Hepatocyte (in vitro differentiated cells): ENCODE results near the gene CASR. TPM values are rescaled to one million over a fixed set of nuclear protein-coding genes. Genes with fewer than 3 reads are reported as not detected.

ENCODE experiments used
- DNase-seq: peaks from one replicate; pipeline ENCODE4 v3.0.0-alpha.2; 2016; ENCODE audit warnings: low spot score
- H2AFZ ChIP-seq: fragments of 200-600 bp; sonication (generic); 2 replicates; pipeline ENCODE4 v1.6.0; 2016; ENCODE audit warnings: antibody characterized with exemption, mild to moderate bottlenecking
- H3K27ac ChIP-seq: fragments of 200-600 bp; sonication (generic); 2 replicates; pipeline ENCODE4 v1.5.1; 2016; ENCODE audit warnings: mild to moderate bottlenecking
- H3K27me3 ChIP-seq: fragments of 200-600 bp; sonication (generic); 2 replicates; pipeline ENCODE4 v1.6.1; 2016
- H3K36me3 ChIP-seq: fragments of 200-600 bp; sonication (generic); replicated peaks from 2 replicates; pipeline ENCODE4 v1.5.1; 2016; ENCODE audit warnings: low read depth; ENCODE audit not compliant: insufficient read depth
- H3K4me1 ChIP-seq: fragments of 200-600 bp; sonication (generic); 2 replicates; pipeline ENCODE4 v1.5.1; 2016; ENCODE audit warnings: mild to moderate bottlenecking, moderate library complexity; ENCODE audit not compliant: insufficient read depth
- H3K4me2 ChIP-seq: fragments of 200-600 bp; sonication (generic); 2 replicates; pipeline ENCODE4 v1.6.0; 2016
- H3K4me3 ChIP-seq: fragments of 200-600 bp; sonication (generic); 2 replicates; pipeline ENCODE4 v1.5.1; 2016; ENCODE audit warnings: mild to moderate bottlenecking
- H3K79me2 ChIP-seq: fragments of 200-600 bp; sonication (generic); 2 replicates; pipeline ENCODE4 v1.6.0; 2017; ENCODE audit warnings: mild to moderate bottlenecking
- H3K9me2 ChIP-seq: fragments of 200-600 bp; sonication (generic); replicated peaks from 2 replicates; pipeline ENCODE4 v1.6.0; 2017; ENCODE audit warnings: mild to moderate bottlenecking; ENCODE audit not compliant: insufficient read depth
- H3K9me3 ChIP-seq: fragments of 200-600 bp; sonication (generic); 2 replicates; pipeline ENCODE4 v1.5.1; 2016; ENCODE audit warnings: low read depth, mild to moderate bottlenecking
- H4K20me1 ChIP-seq: fragments of 200-600 bp; sonication (generic); 2 replicates; pipeline ENCODE4 v1.6.0; 2016; ENCODE audit warnings: mild to moderate bottlenecking; ENCODE audit not compliant: insufficient read depth, poor library complexity, severe bottlenecking
- EZH2 ChIP-seq: fragments of 200-600 bp; sonication (generic); IDR thresholded peaks from 2 replicates; pipeline ENCODE4 v1.6.1; 2016; ENCODE audit warnings: antibody characterized with exemption, mild to moderate bottlenecking, borderline replicate concordance
- EZH2phosphoT487 ChIP-seq: fragments of 200-600 bp; sonication (generic); IDR thresholded peaks from one replicate; pipeline ENCODE4 v1.6.1; 2018; ENCODE audit warnings: antibody characterized with exemption, mild to moderate bottlenecking, low read depth, moderate library complexity; ENCODE audit not compliant: unreplicated experiment, severe bottlenecking
- WGBS: methylation state at CpG from one replicate; pipeline ENCODE4 v1.1.6; 2016; ENCODE audit warnings: low lambda C conversion rate; ENCODE audit errors: missing lambda C conversion rate; 5-methylcytosine and 5-hydroxymethylcytosine counted together
- polyA plus RNA-seq: library from polyadenylated mRNA; unstranded; fragments of >200 nt; fragmentation: Nextera tagmentation; extraction: Ambion mirVana; gene quantifications from 2 replicates; pipeline ENCODE4 v1.2.1, GENCODE V29; 2016
- total RNA-seq: library from RNA; depleted of rRNA; stranded (reverse); fragments of >200 nt; gene quantifications from 2 replicates; pipeline ENCODE4 v1.2.3, GENCODE V29; 2014
- TF ChIP-seq, protein P1 (sequence below): fragments of 200-600 bp; sonication (generic); IDR thresholded peaks from 2 replicates; pipeline ENCODE4 v1.5.1; 2016; ENCODE audit warnings: antibody characterized with exemption, mild to moderate bottlenecking; ENCODE audit not compliant: poor library complexity

CASR gene, protein sequence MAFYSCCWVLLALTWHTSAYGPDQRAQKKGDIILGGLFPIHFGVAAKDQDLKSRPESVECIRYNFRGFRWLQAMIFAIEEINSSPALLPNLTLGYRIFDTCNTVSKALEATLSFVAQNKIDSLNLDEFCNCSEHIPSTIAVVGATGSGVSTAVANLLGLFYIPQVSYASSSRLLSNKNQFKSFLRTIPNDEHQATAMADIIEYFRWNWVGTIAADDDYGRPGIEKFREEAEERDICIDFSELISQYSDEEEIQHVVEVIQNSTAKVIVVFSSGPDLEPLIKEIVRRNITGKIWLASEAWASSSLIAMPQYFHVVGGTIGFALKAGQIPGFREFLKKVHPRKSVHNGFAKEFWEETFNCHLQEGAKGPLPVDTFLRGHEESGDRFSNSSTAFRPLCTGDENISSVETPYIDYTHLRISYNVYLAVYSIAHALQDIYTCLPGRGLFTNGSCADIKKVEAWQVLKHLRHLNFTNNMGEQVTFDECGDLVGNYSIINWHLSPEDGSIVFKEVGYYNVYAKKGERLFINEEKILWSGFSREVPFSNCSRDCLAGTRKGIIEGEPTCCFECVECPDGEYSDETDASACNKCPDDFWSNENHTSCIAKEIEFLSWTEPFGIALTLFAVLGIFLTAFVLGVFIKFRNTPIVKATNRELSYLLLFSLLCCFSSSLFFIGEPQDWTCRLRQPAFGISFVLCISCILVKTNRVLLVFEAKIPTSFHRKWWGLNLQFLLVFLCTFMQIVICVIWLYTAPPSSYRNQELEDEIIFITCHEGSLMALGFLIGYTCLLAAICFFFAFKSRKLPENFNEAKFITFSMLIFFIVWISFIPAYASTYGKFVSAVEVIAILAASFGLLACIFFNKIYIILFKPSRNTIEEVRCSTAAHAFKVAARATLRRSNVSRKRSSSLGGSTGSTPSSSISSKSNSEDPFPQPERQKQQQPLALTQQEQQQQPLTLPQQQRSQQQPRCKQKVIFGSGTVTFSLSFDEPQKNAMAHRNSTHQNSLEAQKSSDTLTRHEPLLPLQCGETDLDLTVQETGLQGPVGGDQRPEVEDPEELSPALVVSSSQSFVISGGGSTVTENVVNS
- total RNA-seq (0.32 and 0.37 TPM in 2 replicates), polyA plus RNA-seq (0.18 and 0.61 TPM in 2 replicates)

DNA sequence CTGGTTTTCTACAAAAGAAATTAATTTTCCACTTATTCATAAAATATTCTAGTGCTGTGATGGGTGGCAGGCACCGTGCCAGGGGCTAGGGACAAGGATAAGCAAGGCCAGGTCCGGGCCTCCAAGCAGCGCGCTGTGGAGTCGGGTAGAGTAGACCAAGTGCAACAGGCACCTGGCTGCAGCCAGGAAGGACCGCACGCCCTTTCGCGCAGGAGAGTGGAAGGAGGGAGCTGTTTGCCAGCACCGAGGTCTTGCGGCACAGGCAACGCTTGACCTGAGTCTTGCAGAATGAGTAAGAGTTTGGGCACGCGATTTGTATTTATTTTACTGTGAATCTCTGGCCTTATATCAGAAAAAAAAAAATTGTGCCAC, at the start of gene CASR:
Gene CASR (plus strand): TSS at position 148 of the 372 bp plus-strand sequence. CDS start 70,522 bp downstream, outside the sequence.
- peak within 1 kb of the TSS; percentile 4 for H3K4me3 ChIP-seq
- no peaks in the 10 kb centered on the region for H4K20me1 ChIP-seq
- H3K27ac ChIP-seq = no peak within 1 kb of the TSS
- TF ChIP-seq EZH2phosphoT487 (no peak), EZH2 (no peak)
- TF ChIP-seq, protein P1, sequence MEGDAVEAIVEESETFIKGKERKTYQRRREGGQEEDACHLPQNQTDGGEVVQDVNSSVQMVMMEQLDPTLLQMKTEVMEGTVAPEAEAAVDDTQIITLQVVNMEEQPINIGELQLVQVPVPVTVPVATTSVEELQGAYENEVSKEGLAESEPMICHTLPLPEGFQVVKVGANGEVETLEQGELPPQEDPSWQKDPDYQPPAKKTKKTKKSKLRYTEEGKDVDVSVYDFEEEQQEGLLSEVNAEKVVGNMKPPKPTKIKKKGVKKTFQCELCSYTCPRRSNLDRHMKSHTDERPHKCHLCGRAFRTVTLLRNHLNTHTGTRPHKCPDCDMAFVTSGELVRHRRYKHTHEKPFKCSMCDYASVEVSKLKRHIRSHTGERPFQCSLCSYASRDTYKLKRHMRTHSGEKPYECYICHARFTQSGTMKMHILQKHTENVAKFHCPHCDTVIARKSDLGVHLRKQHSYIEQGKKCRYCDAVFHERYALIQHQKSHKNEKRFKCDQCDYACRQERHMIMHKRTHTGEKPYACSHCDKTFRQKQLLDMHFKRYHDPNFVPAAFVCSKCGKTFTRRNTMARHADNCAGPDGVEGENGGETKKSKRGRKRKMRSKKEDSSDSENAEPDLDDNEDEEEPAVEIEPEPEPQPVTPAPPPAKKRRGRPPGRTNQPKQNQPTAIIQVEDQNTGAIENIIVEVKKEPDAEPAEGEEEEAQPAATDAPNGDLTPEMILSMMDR = no peak
- peak within 1 kb of the TSS; percentile 39 for H2AFZ ChIP-seq
- no peaks in the 10 kb centered on the region for H3K9me2 ChIP-seq
- 5% methylated on average over 14 of the region's 14 CpGs for WGBS
- H3K27me3 ChIP-seq = peaks cover 52% of the 10 kb centered on the region
- peak within 1 kb of the TSS; percentile 90 for H3K4me2 ChIP-seq
- no peaks in the 10 kb centered on the region for H3K9me3 ChIP-seq
- no peaks in the 10 kb centered on the region for H3K4me1 ChIP-seq
- DNase-seq = peak; percentile 21
- no peaks in the 10 kb centered on the region for H3K79me2 ChIP-seq
- H3K36me3 ChIP-seq = no peaks in the 10 kb centered on the region

DNA sequence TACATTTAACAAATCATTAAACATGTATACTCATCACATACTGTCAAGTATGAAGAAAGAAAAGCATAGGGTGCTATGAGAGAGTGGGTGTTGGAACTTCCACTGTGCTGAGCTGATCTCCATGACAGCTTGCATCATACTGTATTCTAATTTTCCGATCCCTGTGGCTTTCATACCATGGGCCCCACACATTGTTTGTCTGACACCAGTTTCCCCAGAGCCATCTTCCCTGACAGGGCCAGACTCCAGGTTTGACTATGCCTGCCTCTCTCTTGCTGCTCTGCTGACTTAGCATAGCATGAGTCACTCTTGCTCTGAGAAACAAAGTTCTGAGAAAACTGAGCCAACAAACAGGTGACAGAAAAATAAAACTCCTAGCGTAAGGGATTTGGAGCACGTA, 37.0 kb upstream of the CASR start:
- Histone ChIP-seq H3K9me2 (no peaks in the 10 kb centered on the region), H3K27ac (no peak overlapping the region), H3K27me3 (no peaks in the 10 kb centered on the region), H3K36me3 (no peaks in the 10 kb centered on the region), H3K4me2 (no peak overlapping the region), H3K79me2 (no peaks in the 10 kb centered on the region), H2AFZ (no peak overlapping the region), H4K20me1 (no peaks in the 10 kb centered on the region), H3K4me3 (no peak overlapping the region), H3K4me1 (no peaks in the 10 kb centered on the region), H3K9me3 (no peaks in the 10 kb centered on the region)
- 90% methylated on average over 3 of the region's 3 CpGs for WGBS
- TF ChIP-seq EZH2 = no peak
- TF ChIP-seq, protein P1 = no peak
- no peak for TF ChIP-seq EZH2phosphoT487
- DNase-seq = peak; percentile 18

DNA sequence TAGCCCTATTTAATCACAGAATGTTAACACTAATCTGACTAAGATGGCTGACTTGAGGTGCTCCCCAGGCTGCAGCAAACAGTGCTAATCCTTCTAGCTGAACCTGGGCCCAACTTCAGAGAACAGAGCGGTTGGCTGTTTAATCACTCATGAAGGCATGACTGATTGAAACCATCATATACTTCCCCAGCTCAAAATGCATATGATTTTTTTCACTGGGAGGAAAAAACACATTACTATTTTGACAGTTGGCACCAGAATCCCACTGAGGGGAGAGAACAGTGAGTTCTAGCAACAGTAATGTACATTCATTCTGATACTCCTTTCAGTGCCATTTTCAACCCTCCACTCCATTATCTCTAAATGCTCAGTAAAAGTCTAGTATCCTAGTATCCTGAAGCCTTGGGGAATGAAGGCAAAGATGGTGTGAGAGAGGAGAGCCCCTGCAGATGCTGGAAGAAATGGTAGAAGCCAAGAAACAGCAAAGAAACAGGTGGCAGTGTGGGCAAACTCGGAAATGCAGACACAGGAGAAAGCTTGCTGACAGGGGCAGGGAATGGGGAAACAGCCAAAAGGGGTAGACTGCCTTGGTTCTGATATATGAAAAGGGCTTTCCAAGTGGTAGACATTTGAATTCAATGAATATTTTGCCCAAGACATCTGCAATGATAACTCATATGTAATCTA, 34.4 kb upstream of the CASR start:
- Histone ChIP-seq H4K20me1 (no peaks in the 10 kb centered on the region), H3K4me2 (no peak overlapping the region), H3K27me3 (no peaks in the 10 kb centered on the region), H3K36me3 (no peaks in the 10 kb centered on the region), H3K4me3 (no peak overlapping the region), H3K27ac (no peak overlapping the region), H3K9me2 (no peaks in the 10 kb centered on the region), H2AFZ (no peak overlapping the region), H3K9me3 (no peaks in the 10 kb centered on the region), H3K79me2 (no peaks in the 10 kb centered on the region), H3K4me1 (no peaks in the 10 kb centered on the region)
- WGBS = 74% methylated on average over 2 of the region's 2 CpGs
- TF ChIP-seq, protein P1 = no peak
- no peak for DNase-seq
